Stimulated activated CD4-positive, alpha-beta T cell treated with anti-CD3 and anti-CD28 coated beads, Interleukin-15, amount 100 ng/mL, for 1 hour (primary cell): Measurements from ENCODE around the gene CHDH.

ENCODE experiments used
- DNase-seq, 2 donors: peaks; one replicate each; pipeline ENCODE4 v3.0.0-alpha.2; 2020; ENCODE audit warnings: low read depth in 1 of 2, low spot score in 1 of 2

CHDH gene

GRCh38 chr3:53826048-53826447 lies 20.2 kb downstream of the CHDH start:
- DNase-seq: no peak

GRCh38 chr3:53824795-53825194 lies 21.4 kb downstream of the CHDH start:
- DNase-seq: no peak

GRCh38 chr3:53823956-53824657 lies 22.1 kb downstream of the CHDH start:
- no peak for DNase-seq

- no peak for DNase-seq
Observed at GRCh38 chr3:53823026-53823955, 22.9 kb downstream of the CHDH start.

- no peak for DNase-seq
Observed at GRCh38 chr3:53822331-53822741, 23.9 kb downstream of the CHDH start.

GRCh38 chr3:53821631-53822121 lies 24.5 kb downstream of the CHDH start:
- DNase-seq: no peak

GRCh38 chr3:53820756-53821580 lies 25.3 kb downstream of the CHDH start:
- no peak for DNase-seq

- no peak for DNase-seq
Observed at GRCh38 chr3:53820084-53820483, 26.1 kb downstream of the CHDH start.

- no peak for DNase-seq
Observed at GRCh38 chr3:53819163-53819868, 26.9 kb downstream of the CHDH start.

- DNase-seq: no peak
Observed at GRCh38 chr3:53818221-53819162, 27.7 kb downstream of the CHDH start.

GRCh38 chr3:53817809-53818208 lies 28.4 kb downstream of the CHDH start:
- DNase-seq: no peak

GRCh38 chr3:53817211-53817610 lies 29.0 kb downstream of the CHDH start:
- DNase-seq: no peak

- DNase-seq: no peak
Observed at GRCh38 chr3:53816425-53816824, 29.8 kb downstream of the CHDH start.

- DNase-seq: no peak
Observed at GRCh38 chr3:53815651-53816050, 30.6 kb downstream of the CHDH start.

GRCh38 chr3:53815067-53815466 lies 31.2 kb downstream of the CHDH start:
- DNase-seq: no peak

GRCh38 chr3:53813876-53814275 lies 32.3 kb downstream of the CHDH start:
- no peak for DNase-seq

GRCh38 chr3:53813229-53813628 lies 33.0 kb downstream of the CHDH start:
- DNase-seq: no peak

- DNase-seq: no peak
Observed at GRCh38 chr3:53812434-53812833, 33.8 kb downstream of the CHDH start.

GRCh38 chr3:53811143-53811927 lies 34.9 kb downstream of the CHDH start:
- DNase-seq: no peak
